GM12872 (cell line): ENCODE data around the gene EPHB6.

Experiments
- TF ChIP-seq, protein P1 (sequence below): IDR thresholded peaks from 3 replicates; pipeline ENCODE4 v1.5.1; 2011; ENCODE audit warnings: low read depth, mild to moderate bottlenecking, low read length, moderate library complexity; ENCODE audit not compliant: insufficient read depth

The EPHB6 gene

DNA sequence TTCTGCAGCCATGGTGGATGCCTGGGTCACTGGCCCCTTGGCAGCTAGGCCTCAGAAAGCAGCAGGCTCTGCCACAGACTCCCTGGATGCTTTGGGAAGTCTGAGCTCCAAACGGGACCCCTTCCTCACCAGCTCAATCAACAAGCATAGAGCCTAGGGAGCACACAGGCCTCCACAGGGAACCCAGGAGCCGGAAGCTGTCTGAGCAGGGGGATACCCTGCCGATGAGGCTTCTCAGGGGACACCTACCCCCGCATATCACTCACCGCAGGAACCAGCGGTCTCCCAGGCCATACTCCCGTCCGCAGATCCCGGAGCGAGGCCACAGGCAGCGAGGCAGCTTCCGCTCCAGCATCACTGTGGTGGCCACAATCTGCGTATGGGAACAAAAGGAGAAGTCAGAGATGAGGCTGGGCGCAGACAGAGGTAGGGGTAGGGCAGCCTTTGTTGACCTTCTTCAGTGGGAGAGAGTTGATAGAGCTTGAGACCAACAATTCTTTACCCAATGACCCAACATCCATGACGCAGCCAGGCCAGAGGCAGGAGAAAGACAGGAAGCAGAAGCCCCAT, 17.3 kb downstream of the EPHB6 start:
- TF ChIP-seq, protein P1, sequence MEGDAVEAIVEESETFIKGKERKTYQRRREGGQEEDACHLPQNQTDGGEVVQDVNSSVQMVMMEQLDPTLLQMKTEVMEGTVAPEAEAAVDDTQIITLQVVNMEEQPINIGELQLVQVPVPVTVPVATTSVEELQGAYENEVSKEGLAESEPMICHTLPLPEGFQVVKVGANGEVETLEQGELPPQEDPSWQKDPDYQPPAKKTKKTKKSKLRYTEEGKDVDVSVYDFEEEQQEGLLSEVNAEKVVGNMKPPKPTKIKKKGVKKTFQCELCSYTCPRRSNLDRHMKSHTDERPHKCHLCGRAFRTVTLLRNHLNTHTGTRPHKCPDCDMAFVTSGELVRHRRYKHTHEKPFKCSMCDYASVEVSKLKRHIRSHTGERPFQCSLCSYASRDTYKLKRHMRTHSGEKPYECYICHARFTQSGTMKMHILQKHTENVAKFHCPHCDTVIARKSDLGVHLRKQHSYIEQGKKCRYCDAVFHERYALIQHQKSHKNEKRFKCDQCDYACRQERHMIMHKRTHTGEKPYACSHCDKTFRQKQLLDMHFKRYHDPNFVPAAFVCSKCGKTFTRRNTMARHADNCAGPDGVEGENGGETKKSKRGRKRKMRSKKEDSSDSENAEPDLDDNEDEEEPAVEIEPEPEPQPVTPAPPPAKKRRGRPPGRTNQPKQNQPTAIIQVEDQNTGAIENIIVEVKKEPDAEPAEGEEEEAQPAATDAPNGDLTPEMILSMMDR, result no peak

DNA sequence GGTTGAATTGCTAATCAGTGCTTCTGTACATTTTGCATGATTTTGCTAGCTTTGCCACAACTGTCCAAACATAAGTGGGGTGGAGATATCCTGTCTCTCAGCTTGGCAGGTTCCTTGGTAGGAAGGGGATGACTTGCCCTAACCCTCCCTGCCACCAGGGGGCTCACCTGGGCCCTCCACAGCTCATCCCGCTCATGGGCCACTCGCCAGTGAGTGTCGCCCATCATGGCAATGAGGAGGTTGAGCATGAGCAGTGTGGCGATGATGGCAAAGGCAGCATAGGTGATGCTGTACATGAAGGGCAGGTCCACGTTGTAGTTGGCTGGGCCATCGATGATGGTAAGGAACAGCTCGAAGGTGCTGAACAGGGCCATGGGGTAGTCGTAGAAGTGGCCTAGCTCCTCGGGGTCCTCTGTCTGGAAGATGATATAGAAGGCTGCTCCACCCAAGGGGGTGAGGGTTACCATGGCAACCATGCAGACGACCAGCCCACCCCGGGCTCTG, 18.5 kb downstream of the EPHB6 start:
- TF ChIP-seq, protein P1, result peak; percentile 90

DNA sequence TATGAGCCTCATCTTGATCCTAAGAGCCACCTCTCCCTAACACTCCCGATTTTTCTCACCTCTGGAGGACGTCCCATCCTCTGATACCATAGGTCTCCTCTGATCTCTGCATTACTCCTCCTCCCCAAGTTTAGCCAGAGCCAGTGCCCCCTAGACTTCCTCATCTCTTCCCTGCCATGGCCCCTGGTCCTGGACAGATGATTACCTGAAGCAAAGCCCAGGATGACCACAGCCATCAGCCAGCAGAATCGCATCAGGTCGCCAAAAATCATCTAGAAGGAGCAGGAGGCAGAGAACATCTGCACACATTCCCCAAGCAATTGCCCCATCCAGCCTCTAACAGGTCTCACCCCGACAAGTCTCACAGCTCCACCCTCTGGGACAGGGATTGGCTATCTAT, 19.0 kb downstream of the EPHB6 start:
- TF ChIP-seq, protein P1, result no peak

DNA sequence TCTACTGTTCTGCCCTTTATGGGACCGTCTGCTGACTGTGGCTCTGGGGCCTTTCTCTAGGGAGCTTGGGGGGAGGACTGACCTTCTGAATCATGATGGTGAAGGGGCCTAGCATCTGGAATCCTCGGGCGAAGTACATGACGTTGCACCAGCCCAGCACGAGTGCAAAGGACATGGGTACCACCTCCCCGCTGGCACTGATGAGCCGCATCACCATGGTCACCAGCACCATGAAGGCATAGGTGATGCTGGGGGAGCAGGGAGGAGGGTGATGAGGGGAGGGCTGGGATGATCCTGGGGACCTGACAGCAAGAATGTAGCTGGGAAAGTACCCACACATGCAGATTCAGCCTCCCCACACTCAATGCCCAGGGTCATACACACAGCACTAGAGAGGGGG, 19.5 kb downstream of the EPHB6 start:
- TF ChIP-seq, protein P1, result no peak

DNA sequence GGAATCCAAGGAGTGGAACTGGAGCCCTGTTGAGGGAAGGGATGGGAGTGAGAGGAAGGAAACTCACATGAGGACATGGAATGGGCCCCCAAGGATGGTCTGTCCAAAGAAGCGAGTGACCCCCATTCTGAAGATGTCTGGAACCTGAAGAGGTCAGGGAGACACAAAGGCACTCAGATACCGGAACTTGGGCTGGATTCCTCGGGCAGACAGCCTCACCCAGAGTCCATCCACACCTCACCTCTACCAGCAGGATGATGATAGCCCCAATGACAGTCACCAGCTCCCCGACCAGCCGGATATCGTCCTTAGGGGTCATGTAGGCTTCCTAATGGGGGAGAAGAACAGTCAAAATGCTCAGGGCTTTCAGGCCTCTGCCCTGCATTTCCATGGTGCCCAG, 20.0 kb downstream of the EPHB6 start:
- TF ChIP-seq, protein P1, result no peak

DNA sequence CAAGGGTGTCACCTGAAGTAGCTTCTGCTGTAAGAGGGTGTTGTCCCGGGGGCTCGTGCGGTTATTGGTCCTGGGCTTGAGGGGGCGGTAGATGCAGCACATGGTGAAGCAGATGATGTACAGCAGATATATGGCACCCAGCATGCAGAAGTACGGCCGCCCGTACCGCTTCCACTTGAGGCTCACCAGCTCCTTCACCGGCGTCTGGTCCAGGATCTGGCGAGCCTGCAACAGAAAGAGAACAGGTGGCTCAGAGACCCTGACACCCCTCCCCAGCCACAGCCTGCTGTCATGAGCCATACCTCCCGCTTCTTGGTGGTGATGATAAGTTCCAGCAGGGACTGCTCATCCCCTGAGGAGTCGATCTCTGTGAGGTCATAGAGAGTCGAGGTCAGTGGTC, 20.6 kb downstream of the EPHB6 start:
- TF ChIP-seq, protein P1, result no peak

DNA sequence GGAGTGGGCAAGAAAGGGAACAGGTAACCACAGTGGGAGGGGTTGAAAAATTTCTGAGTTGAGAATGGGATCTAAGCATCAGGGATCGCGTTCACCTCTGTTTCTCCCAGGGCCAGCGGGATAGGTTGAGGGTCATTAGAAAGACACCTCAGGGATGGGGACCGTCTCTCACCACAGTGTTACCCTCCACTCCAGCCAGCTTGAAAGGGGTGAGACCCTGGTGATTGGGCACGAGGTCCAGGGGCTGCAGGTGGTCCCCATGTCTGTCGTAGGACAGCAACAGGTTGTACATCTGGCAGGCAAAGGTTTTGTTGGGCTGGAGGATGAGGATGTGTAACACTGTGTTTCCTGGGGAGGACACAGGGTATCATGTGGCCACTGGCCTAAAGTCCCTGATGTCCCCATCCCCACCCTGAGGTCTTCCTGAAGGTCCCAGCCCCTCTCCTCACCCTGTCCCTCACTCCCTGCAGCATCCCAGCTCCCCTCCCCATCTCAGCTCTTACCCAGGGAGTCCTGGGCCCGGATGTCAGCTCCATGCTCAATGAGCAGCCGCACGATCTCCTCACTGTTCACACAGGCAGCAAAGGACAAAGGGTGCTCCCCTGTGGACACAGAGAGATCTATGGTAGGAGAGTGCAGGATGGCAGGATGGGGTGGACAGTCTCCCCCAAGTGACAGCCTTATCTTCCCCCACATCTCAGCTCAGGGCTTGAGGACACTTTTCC, 21.5 kb downstream of the EPHB6 start:
- TF ChIP-seq, protein P1, result no peak
